Neuronal stem cell (in vitro differentiated cells): ENCODE measurements around the gene UTF1.
"Not testable (repeated sequence)": the region's sequence is repeated elsewhere in the genome, so short reads cannot be mapped to it uniquely, and the experiment has no call there.

ENCODE experiments used
- DNase-seq: peaks from one replicate; pipeline ENCODE4 v3.0.0-alpha.2; 2013; ENCODE audit warnings: low spot score
- H2AFZ ChIP-seq: one replicate; pipeline ENCODE4 v1.6.1; 2013; ENCODE audit warnings: mild to moderate bottlenecking, low read length, inconsistent platforms
- H2AK5ac ChIP-seq: 2 replicates; pipeline ENCODE4 v1.6.1; 2013; ENCODE audit warnings: low read depth, mild to moderate bottlenecking, inconsistent platforms, low read length, moderate library complexity, mixed read lengths
- H2BK120ac ChIP-seq: 2 replicates; pipeline ENCODE4 v1.6.1; 2013; ENCODE audit warnings: low read depth, mild to moderate bottlenecking, inconsistent platforms, low read length, moderate library complexity, mixed read lengths
- H2BK12ac ChIP-seq: one replicate; pipeline ENCODE4 v1.6.1; 2013; ENCODE audit warnings: low read length, inconsistent platforms
- H2BK15ac ChIP-seq: 2 replicates; pipeline ENCODE4 v1.6.1; 2013; ENCODE audit warnings: mild to moderate bottlenecking, low read length, inconsistent platforms, mixed read lengths
- H2BK5ac ChIP-seq: one replicate; pipeline ENCODE4 v1.6.1; 2013; ENCODE audit warnings: inconsistent platforms, mild to moderate bottlenecking, low read length, moderate library complexity
- H3K14ac ChIP-seq: one replicate; pipeline ENCODE4 v1.6.1; 2013; ENCODE audit warnings: low read length, inconsistent platforms
- H3K18ac ChIP-seq: 2 replicates; pipeline ENCODE4 v1.6.1; 2013; ENCODE audit warnings: low read length, inconsistent platforms
- H3K23ac ChIP-seq: 2 replicates; pipeline ENCODE4 v1.6.1; 2013; ENCODE audit warnings: low read depth, mild to moderate bottlenecking, mixed read lengths, low read length, inconsistent platforms; ENCODE audit not compliant: poor library complexity
- H3K27ac ChIP-seq: replicated peaks from 3 replicates; pipeline ENCODE4 v1.5.1; 2013; ENCODE audit warnings: low read length, inconsistent platforms
- H3K27me3 ChIP-seq, 3 experiments: 2 replicates each; pipeline ENCODE4 v1.6.1; 2013; ENCODE audit warnings: low read length in 3 of 3, mild to moderate bottlenecking in 2 of 3, inconsistent platforms in 1 of 3, low read depth in 1 of 3, mixed read lengths in 1 of 3, moderate library complexity in 1 of 3; ENCODE audit not compliant: control insufficient read depth in 3 of 3, insufficient read depth in 3 of 3
- H3K36me3 ChIP-seq, 2 donors: replicated peaks in 1 of 2; 2 replicates each; pipeline ENCODE4 v1.6.1; 2013; ENCODE audit warnings: low read length in 2 of 2; ENCODE audit not compliant: control insufficient read depth in 2 of 2, insufficient read depth in 2 of 2
- H3K4ac ChIP-seq: 2 replicates; pipeline ENCODE4 v1.6.1; 2013; ENCODE audit warnings: inconsistent platforms, mild to moderate bottlenecking, low read length, moderate library complexity
- H3K4me1 ChIP-seq, 2 donors: 1 replicate in 1 of 2; 2 replicates in 1 of 2; pipeline ENCODE4 v1.6.1; 2013; ENCODE audit warnings: low read length in 2 of 2, low read depth in 1 of 2; ENCODE audit not compliant: control insufficient read depth in 2 of 2, insufficient read depth in 1 of 2
- H3K4me2 ChIP-seq: one replicate; pipeline ENCODE4 v1.6.1; 2013; ENCODE audit warnings: mild to moderate bottlenecking, low read length, inconsistent platforms; ENCODE audit not compliant: insufficient read depth, poor library complexity, severe bottlenecking
- H3K4me3 ChIP-seq, 2 donors: 2 replicates each; pipeline ENCODE4 v1.5.1; 2013; ENCODE audit warnings: low read length in 2 of 2, mild to moderate bottlenecking in 2 of 2, inconsistent platforms in 1 of 2, moderate library complexity in 1 of 2
- H3K79me1 ChIP-seq: one replicate; pipeline ENCODE4 v1.6.1; 2013; ENCODE audit warnings: low read depth, mild to moderate bottlenecking, inconsistent platforms, low read length, moderate library complexity
- H3K9ac ChIP-seq: one replicate; pipeline ENCODE4 v1.6.1; 2013; ENCODE audit warnings: mild to moderate bottlenecking, low read depth, low read length, inconsistent platforms; ENCODE audit not compliant: poor library complexity
- H3K9me3 ChIP-seq, 2 donors: replicated peaks in 1 of 2; 2 replicates each; pipeline versions ENCODE3 to v1.6.1; 2013; ENCODE audit warnings: low read length in 2 of 2, mild to moderate bottlenecking in 2 of 2, inconsistent platforms in 1 of 2, low read depth in 1 of 2, mixed read lengths in 1 of 2, moderate library complexity in 1 of 2; ENCODE audit not compliant: control insufficient read depth in 2 of 2, insufficient read depth in 1 of 2
- H4K8ac ChIP-seq: one replicate; pipeline ENCODE4 v1.6.1; 2013; ENCODE audit warnings: low read depth, mild to moderate bottlenecking, inconsistent platforms, low read length, moderate library complexity
- H4K91ac ChIP-seq: one replicate; pipeline ENCODE4 v1.6.1; 2013; ENCODE audit warnings: low read length, low read depth, mild to moderate bottlenecking, inconsistent platforms; ENCODE audit not compliant: poor library complexity
- WGBS, 2 donors: extraction: QIAGEN DNeasy Blood & Tissue Kit; methylation state at CpG; one replicate each; pipeline ENCODE4 v1.1.7; 2013; ENCODE audit warnings: missing lambda C conversion rate in 2 of 2, mixed read lengths in 1 of 2; ENCODE audit not compliant: insufficient read length in 2 of 2, insufficient replicate concordance in 1 of 2; ENCODE audit errors: extremely low coverage in 2 of 2; 5-methylcytosine and 5-hydroxymethylcytosine counted together

Gene UTF1

DNA sequence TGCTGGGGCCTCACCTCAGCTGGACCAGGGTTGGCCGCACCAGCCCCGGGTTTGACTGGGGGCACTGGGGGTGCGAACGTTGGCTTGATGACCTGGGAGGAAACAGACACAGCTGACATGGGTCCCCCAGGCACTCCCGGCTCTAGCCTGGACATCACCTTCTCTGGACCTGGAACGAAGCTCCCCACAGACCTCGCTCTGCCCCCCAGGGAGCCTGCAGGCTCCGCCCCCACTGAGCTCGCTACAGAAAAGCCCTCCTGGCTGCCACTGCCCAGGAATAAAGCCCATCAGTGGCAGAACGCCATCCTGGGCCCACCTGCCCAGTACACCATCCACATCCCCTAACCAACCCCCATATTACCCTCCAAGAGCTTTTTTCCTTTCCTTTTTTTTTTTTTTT lies 33.7 kb downstream of the UTF1 start:
- Histone ChIP-seq H3K27me3 (peaks cover 0 to 7% (median 5%) of the 10 kb centered on the region in 3 experiments), H3K79me1 (peaks cover 3% of the 10 kb centered on the region), H3K4ac (no peak overlapping the region), H3K9ac (no peak overlapping the region), H2AK5ac (no peak overlapping the region), H3K23ac (peak overlapping the region; percentile 23), H3K4me2 (no peak overlapping the region), H3K27ac (no peak overlapping the region), H2AFZ (no peak overlapping the region), H2BK120ac (no peak overlapping the region), H2BK12ac (no peak overlapping the region), H3K4me1 (peaks cover 11 to 32% of the 10 kb centered on the region in 2 donors), H3K4me3 (no peak overlapping the region), H3K14ac (no peak overlapping the region), H3K36me3 (no peaks in the 10 kb centered on the region), H3K9me3 (no peaks in the 10 kb centered on the region), H4K8ac (no peak overlapping the region), H2BK5ac (no peak overlapping the region), H2BK15ac (no peak overlapping the region), H3K18ac (peak overlapping the region; percentile 42), H4K91ac (no peak overlapping the region)
- DNase-seq, result no peak
- no CpG with 5 or more reads among the region's 10 CpGs for WGBS, 2 donors

DNA sequence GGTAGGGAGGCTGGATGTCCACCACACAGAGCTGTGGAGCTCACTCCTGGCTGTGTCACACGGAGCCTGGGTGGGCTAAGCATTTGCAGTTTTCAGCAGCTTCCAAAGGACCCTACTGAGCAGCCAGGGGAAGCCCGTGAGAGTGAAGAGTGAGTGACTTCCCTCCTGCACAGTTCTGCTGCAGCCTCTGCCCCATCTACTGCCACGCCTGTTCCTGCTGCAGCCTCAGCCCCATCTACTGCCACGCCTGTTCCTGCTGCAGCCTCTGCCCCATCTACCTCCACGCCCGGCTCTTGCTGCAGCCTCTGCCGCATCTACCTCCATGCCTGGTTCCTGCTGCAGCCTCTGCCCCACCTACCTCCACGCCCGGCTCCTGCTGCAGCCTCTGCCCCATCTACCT lies 34.4 kb downstream of the UTF1 start:
- no peak for DNase-seq
- Histone ChIP-seq H2BK5ac (no peak overlapping the region), H4K91ac (no peak overlapping the region), H3K27me3 (peaks cover 0 to 5% (median 4%) of the 10 kb centered on the region in 3 experiments), H2AFZ (no peak overlapping the region), H2BK120ac (no peak overlapping the region), H3K14ac (peak overlapping the region; percentile 17), H3K9me3 (no peaks in the 10 kb centered on the region), H3K4me1 (peaks cover 11 to 27% of the 10 kb centered on the region in 2 donors), H3K23ac (no peak overlapping the region), H2BK12ac (no peak overlapping the region), H3K27ac (no peak overlapping the region), H3K4me3 (no peak overlapping the region), H3K9ac (peak overlapping the region; percentile 21), H3K4ac (no peak overlapping the region), H2BK15ac (peak overlapping the region; percentile 49), H3K79me1 (peaks cover 3% of the 10 kb centered on the region), H4K8ac (no peak overlapping the region), H2AK5ac (peak overlapping the region; percentile 74), H3K4me2 (no peak overlapping the region), H3K18ac (no peak overlapping the region), H3K36me3 (no peaks in the 10 kb centered on the region)
- WGBS, 2 donors, result no CpG with 5 or more reads among the region's 9 CpGs

DNA sequence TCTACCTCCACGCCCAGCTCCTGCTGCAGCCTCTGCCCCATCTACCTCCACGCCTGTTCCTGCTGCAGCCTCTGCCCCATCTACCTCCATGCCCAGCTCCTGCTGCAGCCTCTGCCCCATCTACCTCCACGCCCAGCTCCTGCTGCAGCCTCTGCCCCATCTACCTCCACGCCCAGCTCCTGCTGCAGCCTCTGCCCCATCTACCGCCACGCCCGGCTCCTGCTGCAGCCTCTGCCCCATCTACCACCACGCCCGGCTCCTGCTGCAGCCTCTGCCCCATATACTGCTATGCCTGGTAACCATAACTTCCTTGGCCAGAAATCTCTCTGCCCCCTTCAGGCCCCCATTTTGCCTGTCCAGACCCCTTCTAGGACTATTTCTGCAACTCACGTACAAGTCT lies 35.0 kb downstream of the UTF1 start:
- not testable (repeated sequence) for H2AFZ ChIP-seq, H3K36me3 ChIP-seq, H2BK120ac ChIP-seq, H2BK15ac ChIP-seq, H3K23ac ChIP-seq, H4K91ac ChIP-seq, DNase-seq, H3K79me1 ChIP-seq, H3K14ac ChIP-seq, H2BK12ac ChIP-seq, H2BK5ac ChIP-seq, H3K4me2 ChIP-seq, H2AK5ac ChIP-seq, H3K4me3 ChIP-seq, H3K18ac ChIP-seq, H3K27ac ChIP-seq, H3K9me3 ChIP-seq, H4K8ac ChIP-seq, H3K27me3 ChIP-seq, H3K4ac ChIP-seq, H3K9ac ChIP-seq
- WGBS, 2 donors, result no CpG with 5 or more reads among the region's 10 CpGs
- peaks cover 11 to 21% of the 10 kb centered on the region in 2 donors for H3K4me1 ChIP-seq

DNA sequence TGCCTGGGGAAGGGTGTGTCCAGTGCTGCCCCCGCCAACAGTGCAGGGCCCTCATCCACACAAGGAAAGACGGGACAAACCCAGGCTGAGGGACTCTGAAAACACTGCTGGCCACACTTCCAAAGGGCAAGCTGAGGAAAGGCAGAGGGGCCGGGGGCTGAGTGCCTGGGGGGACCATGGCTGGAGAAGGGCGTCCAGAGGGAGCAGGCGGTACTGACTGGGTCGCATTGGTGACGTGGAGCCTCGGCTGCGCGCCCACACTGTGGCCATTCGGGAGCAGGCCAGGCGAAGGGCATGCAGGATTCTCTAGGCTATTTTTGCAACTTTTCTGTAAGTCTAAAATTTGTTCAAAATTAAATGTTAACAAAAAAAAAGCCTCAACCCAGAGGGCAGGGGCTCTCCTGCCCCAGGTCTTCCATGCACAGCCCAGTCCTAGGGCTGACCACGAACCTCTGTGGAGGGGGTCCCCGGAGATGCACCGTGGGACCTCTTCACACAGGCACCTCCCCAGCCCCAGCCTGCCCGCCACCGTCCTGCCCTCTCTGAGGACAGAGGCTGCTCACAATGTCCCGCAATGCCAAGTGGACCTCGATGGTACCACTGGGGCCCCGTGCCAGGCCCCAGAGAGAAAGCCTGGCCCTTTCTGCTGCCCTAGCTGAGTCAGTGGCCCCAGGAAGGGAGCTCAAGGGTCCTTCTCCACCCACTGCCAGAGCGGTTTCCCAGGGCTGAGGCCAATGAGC lies 36.2 kb downstream of the UTF1 start:
- Histone ChIP-seq H3K14ac (peak overlapping the region; percentile 71), H3K4me2 (no peak overlapping the region), H4K8ac (no peak overlapping the region), H3K9me3 (no peaks in the 10 kb centered on the region), H3K4ac (no peak overlapping the region), H3K4me3 (no peak overlapping the region), H3K9ac (no peak overlapping the region), H2BK5ac (no peak overlapping the region), H2AFZ (no peak overlapping the region), H3K4me1 (peaks cover 7 to 15% of the 10 kb centered on the region in 2 donors), H4K91ac (no peak overlapping the region), H3K23ac (no peak overlapping the region), H3K27ac (no peak overlapping the region), H3K79me1 (no peaks in the 10 kb centered on the region), H2AK5ac (peak overlapping the region; percentile 81), H2BK12ac (peak overlapping the region; percentile 58), H2BK15ac (peak overlapping the region; percentile 94), H3K27me3 (peaks cover 0 to 5% (median under 1%) of the 10 kb centered on the region in 3 experiments), H3K36me3 (no peaks in the 10 kb centered on the region), H2BK120ac (no peak overlapping the region), H3K18ac (peak overlapping the region; percentile 48)
- DNase-seq, result no peak
- no CpG with 5 or more reads among the region's 21 CpGs for WGBS, 2 donors
